HG02571 (cell line): ENCODE data around the gene GUCY2D.
"Not testable (repeated sequence)": the region's sequence is repeated elsewhere in the genome, so short reads cannot be mapped to it uniquely, and the experiment has no call there.

Experiments used
- ATAC-seq: cut with Tn5 transposase; IDR thresholded peaks from one replicate; pipeline ENCODE4 v1.9.1; 2021; ENCODE audit warnings: mild to moderate bottlenecking, moderate library complexity; ENCODE audit not compliant: unreplicated experiment

The GUCY2D gene

GRCh38 chr17:8041249-8041928 is 39.0 kb downstream of the GUCY2D start:
- ATAC-seq = no peak

GRCh38 chr17:8041979-8042378 is 39.6 kb downstream of the GUCY2D start:
- no peak for ATAC-seq

GRCh38 chr17:8044819-8045810 is 42.7 kb downstream of the GUCY2D start:
- ATAC-seq = no peak

- ATAC-seq = no peak
Observed at GRCh38 chr17:8046306-8046928, 44.0 kb downstream of the GUCY2D start.

- no peak for ATAC-seq
Observed at GRCh38 chr17:8046929-8047768, 44.7 kb downstream of the GUCY2D start.

DNA sequence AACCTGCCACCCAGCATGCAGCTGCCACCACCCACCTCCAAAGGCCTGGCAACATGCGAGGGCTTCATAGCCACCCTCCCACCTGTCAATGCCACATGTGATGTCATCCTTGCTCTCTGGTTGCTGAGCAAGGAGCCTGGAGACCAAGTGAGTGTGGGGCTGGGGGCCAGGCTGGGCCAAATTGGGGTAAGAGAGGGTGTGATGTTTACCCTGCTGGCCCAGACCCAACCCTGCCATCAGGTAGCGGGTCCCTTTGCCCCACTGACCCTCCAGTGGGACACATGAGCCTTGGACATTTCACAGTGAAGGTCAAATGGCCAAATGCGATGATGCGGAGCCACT is 45.3 kb downstream of the GUCY2D start:
- no peak for ATAC-seq

DNA sequence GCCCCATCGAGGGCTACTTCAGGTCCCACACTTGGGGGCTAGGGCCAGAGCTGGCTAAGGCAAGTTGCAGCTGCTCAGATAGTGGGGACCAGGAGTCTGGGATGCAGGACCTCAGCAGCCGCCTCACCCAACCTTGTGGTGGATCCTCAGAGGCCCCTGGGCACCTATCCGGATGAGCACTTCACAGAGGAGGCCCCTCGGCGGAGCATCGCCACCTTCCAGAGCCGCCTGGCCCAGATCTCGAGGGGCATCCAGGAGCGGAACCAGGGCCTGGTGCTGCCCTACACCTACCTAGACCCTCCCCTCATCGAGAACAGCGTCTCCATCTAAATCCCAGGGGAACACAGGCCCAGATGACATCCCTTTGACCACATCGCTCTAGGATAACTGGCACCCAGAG is 45.8 kb downstream of the GUCY2D start:
- ATAC-seq = no peak

GRCh38 chr17:8048736-8049135 is 46.3 kb downstream of the GUCY2D start:
- no peak for ATAC-seq

- no peak for ATAC-seq
Observed at GRCh38 chr17:8051831-8052230, 49.4 kb downstream of the GUCY2D start.

GRCh38 chr17:8052256-8053252 is 50.1 kb downstream of the GUCY2D start:
- no peak for ATAC-seq

GRCh38 chr17:8053600-8053999 is 51.2 kb downstream of the GUCY2D start:
- ATAC-seq = no peak

DNA sequence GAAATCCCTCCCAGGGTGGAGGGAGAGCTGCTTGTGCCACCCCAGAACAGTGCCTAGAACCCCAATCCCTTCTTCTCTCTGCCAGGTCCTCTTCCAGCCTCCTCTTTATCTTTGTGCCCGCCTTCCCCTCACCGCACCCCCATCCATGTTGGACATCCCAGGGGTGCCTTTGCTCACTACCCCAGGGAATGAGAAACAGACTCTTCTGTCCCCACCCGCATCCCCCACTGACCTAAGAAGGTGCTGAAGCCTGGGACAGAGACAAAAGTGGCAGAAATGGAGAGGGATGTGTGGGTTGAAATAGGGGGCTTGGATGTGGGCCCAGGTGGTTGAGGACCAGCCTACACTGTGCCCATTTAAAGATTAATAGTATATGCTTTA is 53.4 kb downstream of the GUCY2D start:
- no peak for ATAC-seq

- ATAC-seq = no peak
Observed at GRCh38 chr17:8056232-8056975, 54.0 kb downstream of the GUCY2D start.

DNA sequence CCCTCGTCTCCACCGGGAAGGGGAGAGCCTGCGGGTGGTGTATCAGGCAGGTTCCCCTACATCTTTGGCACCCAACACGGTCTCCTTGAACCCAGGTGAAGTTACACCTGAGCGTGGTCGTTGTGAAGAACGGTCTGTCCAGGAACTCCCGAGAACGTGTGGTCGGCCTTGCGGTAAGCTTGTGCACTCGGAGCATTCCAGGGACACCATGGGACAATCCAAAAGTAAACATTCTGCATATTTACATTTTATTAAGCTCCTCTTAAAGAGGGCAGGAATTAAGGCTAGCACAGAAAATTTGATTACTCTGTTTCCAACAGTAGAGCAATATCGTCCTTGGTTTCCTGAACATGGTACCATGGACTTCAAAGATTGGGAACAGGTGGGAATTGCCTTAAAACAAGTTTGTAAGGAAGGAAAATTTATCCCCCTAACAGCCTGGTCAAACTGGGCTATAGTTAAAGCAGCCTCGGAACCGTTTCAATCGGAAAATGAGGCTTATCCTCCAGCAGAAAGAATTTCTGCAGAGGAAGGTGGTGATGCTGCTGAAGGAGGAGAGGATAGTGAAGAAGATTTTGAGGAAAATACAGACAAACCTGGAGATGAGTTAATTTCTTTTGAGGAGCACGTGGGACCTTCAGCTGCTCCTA is 54.7 kb downstream of the GUCY2D start:
- no peak for ATAC-seq

- ATAC-seq = no peak
Observed at GRCh38 chr17:8057691-8058114, 55.3 kb downstream of the GUCY2D start.

DNA sequence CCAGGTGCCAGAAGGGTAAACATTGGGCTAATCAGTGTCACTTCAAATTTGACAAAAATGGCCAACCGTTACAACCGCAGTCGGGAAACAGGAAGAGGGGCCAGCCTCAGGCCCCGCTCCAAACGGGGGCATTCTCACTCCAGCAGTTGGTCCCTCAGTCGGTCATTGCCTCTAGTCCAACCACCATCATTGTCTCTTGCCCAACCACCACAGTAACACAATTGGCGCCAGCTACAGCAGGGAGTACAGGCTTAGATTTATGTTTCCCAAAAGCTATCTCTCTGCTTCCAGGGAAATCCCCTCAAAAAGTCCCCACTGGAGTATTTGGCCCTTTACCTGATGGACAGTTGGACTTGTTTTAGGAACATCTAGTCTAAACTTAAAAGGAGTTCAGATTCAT is 56.7 kb downstream of the GUCY2D start:
- ATAC-seq = no peak

- no peak for ATAC-seq
Observed at GRCh38 chr17:8060274-8060673, 57.9 kb downstream of the GUCY2D start.

DNA sequence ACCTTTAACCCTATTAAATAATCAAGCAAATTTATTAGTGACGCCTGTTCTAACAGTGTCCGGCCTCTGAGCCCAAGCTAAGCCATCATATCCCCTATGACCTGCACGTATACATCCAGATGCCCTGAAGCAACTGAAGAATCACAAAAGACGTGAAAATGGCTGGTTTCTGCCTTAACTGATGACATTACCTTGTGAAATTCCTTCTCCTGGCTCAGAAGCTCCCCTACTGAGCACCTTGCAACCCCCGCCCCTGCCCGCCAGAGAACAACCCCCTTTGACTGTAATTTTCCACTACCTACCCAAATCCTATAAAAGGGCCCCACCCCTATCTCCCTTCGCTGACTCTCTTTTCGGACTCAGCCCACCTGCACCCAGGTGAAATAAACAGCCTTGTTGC is 59.4 kb downstream of the GUCY2D start:
- ATAC-seq = not testable (repeated sequence)
